HG02981 (cell line): ENCODE results near the gene FIGLA.
A peak's percentile ranks its signal among the peaks of the same experiment; 100 is the strongest.

Experiments used
- ATAC-seq: cut with Tn5 transposase; IDR thresholded peaks from one replicate; pipeline ENCODE4 v1.9.1; 2021; ENCODE audit warnings: mild to moderate bottlenecking, moderate library complexity; ENCODE audit not compliant: unreplicated experiment

FIGLA gene

DNA sequence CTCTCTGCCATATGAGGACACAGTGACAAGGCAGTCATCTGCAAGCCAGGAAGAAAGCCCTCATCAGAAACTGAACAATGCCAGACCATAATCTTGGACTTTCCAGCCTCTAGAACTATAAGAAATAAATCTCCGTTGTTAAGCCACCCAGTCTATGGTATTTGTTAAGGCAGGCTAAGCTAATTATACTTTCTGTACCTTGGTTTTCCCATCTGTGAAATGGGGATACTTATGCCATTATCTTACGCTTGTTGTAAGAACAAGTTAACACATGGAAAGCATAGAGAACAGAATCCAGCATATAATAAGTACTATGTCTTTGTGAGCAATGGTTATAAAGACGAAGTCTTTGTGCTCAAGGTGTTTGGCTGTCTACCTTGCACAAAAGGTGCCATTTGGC is 14.2 kb downstream of the FIGLA start:
- ATAC-seq: no peak

DNA sequence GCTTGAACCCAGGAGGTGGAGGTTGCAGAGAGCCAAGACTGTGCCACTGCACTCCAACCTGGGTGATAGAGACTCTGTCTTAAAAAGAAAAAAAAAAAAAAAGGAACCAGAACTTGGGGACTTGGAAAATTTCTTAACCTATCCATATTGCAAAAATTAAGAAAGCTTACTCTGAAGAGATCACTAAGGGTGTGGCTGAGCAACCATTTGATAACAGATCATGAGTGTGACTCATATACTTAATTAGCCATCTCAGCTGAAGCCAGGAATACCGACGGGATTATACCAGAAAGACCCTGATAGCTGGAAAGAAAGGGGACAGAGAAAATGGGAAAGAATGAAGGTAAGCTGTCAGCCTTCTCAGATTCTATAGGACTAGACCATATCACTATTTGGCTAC is 15.3 kb downstream of the FIGLA start:
- no peak for ATAC-seq

DNA sequence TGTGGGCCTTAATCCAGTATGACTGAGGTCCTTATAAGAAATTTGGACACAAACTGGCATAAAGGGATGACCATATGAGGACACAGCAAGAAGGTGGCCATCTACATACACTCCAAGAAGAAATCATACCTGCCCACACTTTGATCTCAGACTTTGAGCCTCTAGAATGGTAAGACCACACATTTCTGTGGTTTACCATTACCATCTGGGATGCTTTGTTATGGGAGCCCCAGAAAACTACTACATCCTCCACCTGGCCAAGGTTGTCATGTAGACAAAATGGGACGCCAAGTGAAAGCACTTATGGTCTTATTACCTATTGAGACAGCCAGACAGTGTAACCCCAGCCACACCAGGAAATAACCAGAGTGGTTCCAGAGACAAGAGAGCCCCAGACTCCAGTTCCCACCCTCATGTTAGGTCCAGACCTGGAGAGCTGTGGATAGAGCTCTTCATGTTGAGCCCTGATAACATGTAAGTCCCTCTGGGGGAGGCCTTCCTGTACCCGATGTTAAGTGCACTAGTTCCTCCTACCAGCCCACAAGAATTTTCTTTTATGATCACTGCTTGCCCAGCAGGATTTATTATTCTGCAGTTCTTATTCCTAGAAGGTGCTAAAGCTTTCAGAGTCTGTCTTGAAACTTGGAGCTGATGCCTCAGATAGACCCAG is 17.8 kb downstream of the FIGLA start:
- ATAC-seq: no peak

DNA sequence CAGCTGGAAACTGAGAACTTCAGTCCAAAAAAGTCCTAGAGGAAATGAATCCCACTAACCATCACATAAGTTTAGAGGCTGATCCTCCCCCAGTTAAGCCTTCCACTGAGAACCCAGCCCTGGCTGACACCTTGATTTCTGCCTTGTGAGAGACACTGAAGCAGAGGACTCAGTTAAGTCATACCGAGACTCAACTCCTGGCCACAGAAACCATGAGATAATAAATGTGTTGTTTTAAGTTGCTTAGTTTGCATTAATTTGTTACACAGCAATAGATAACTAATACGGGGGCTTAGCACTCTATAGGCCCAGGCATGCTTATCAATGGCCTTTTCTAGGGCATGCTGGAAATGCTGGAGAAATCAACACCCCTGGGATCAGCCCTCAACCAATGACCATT is 19.0 kb downstream of the FIGLA start:
- peak; percentile 73 for ATAC-seq

DNA sequence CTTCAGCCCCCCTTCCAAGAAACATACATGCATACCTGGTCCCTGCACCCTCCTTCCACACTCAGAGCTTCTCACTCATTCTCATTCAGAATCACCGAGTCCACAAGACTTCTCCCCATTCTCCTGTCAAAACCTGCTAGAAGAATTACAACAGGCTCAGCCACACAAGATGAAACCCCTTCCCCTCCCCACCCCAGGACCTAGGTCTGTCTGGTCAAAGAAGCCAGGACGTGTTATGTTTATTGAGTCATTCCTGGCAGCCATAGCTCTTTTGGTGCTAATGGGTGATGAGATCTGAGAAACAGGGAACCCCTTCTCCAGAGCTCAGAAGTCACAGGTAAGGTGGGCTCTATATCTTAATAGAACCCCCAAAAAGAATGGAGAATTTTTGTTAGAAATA is 21.0 kb downstream of the FIGLA start:
- ATAC-seq: no peak

DNA sequence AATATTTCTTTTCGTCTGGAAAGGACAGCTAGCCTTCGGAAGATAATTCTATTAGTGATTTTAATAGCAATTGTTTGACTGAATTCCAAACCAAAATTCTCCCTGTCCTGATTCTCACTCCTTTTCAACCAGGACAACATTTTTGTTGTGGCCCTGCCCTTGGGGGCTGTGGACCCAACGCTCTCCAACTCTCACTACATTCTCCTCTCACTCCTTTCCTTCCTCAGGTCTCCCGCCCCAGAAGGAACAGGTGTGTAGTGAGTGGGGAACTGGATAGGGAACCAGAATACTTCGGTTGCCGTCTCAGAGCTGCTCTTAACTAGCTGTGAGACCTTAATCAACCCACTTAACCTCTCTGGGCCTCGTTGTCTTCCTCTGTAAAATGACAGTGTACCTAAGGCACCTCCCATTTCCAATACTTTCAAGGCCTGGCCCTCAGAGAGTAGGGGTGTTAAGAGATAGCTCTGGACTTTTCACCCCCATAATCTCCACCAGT is 21.8 kb downstream of the FIGLA start:
- ATAC-seq: no peak

DNA sequence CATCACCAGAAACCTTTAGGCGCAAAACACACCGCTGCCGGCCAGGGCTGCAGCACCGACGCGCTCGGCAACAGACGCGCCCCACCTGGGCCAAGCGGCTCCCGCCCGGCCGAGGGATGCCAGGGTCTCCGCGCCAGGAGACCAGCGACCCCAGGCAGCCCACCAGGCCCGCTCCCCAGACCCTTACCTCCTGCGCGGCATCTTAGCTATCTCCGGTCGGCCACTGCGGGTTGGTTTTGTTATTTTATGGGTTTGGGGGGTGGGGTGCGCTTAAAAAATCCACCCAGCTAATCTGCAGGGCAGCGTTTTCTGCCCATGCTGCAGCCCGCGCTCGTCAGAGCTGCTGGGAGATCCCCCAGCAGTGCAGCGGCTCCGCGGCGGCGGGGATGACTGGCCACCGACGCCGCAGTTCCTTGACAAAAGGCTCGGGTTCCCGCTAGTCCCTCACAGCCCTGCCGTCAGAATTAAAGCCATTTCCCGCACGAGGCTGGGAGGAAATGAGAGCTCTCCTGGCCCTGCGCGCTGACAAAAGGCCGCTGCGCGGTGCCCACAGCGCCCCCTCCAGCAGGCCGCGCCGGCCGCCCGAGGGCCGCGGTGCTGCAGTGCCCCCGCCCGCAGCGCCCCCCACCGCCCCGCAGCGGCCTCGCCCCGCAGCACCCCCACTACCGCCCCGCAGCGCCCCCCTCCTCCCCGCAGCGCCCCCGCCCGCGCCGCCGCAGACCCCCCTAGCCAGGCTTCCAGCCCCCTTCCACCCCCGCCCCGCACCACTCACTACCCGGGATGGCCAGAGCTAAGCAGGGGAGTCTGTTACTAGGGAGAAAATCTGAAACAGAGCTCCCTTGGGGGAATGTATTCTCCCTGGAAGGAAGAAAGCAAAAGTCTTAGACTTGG is 22.5 kb downstream of the FIGLA start, which contains the start of gene ADD2:
ADD2 (minus strand) TSS at position 502 of the 891 bp plus-strand sequence. CDS start 61,792 bp downstream, outside the sequence.
- ATAC-seq: no peak

DNA sequence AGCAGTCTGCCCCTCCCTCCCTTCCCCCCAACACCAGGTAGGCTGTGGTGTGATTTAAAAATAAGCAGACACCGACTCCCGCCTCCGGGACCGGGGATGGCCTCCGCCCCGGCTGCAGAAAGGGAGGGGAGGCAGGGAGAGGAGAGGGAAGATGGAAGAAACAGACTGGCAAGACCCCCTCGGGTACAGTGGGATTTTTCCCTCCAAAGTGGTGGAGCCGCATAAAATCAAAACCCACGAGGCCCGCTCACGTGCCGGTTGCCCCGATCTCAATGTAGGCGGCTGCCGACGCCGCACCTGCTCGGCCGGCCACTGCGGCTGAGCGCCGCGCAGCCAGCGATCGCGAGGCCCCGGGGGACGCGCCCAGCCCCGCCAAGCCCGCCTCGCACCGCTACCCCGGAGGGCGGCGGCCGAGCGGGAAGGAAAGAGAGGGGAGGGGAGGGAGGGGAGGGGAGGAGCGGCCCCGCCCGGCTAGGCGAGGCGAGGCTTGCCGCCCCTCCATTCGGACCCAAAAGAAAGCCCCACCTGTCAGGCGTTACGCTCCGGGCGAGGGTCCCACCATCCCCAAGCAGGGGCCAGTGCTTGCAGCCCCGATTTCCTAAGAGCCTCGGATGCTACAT is 23.3 kb downstream of the FIGLA start:
- no peak for ATAC-seq

DNA sequence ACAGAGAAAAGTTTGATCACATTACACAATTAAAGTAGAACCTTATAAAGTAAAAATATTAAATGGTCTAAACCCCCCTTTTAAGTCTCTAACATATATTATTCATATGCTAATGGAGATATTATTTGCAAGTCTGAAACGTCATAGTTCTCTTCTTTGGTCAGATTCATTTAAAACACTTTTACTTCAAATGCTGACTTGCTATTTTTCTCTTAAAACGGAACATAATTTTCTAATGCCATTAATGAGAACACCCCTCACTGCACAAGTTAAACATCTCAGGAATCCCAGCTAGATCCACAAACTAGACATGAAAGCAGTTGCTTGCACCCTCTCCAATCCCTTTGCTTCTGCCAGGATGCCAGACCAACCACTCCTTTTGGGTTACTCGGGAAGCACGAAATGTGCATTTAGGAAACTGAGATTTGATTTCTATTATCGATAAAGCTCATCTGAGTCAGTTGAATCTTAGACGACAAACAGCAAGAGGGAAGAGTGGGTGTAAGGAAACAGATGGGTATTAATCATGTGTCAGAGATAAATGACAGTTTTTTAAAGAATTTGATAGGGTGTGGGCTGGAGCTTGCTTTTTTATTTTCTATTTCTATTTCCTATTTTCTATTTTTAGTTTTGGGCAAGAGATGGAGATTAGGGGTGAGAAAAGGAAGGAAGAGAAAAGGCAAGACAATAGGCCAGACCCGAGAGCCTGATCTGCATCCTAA is 23.9 kb downstream of the FIGLA start:
- no peak for ATAC-seq

DNA sequence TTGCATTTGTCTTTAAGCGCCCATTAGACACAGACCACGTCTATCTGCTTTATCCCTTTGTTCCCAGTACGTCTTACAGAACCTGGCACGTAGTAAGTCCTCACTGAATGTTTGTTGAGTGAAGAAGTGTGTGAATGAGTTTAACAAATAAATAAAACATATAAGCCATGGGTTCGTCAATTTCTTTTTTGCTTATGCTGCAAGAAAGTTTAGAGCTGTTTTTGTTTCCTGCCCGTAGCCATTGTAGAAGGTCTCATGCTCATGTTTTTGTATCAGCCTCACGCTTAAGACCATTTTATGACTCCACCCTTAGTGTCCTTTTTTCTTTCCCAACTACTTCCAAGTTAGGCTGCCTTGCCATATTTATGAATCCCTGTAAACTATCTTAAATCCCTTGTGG is 24.9 kb downstream of the FIGLA start:
- ATAC-seq: no peak

DNA sequence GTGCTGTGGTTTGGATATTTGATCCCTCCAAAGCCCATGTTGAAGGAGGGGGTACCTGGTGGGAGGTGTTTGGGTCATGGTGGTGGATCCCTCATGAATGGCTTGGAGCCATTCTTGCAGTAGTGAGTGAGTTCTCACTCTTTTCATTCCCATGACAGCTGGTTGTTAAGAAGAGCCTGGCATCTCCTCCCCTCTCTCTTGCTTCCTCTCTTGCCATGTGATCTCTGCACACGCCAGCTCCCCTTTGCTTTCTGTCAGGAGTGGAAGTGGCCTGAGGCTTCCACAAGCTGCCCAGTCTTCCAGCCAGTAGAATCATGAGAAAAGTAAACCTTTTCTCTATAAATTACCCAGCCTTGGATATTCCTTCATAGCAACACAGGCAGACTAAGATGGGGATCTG is 31.0 kb downstream of the FIGLA start:
- ATAC-seq: no peak

DNA sequence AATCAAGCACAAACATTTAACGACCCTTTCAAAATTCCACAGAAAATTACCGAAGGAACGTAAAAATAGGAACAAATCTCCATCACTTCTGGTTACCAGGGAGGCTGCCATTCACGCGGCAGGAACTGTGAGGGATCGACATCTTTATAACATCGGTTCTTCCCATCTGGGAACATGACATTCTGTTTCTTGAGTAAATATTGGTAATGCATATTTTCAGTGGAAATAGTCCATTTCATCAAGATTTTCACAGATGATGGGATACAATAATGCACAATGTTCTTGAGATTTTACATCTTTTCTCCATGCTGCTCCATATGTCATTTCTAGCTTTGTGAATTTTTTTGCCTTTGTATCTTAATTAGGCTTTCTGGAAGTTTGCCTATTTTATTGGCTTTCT is 32.5 kb downstream of the FIGLA start:
- no peak for ATAC-seq

DNA sequence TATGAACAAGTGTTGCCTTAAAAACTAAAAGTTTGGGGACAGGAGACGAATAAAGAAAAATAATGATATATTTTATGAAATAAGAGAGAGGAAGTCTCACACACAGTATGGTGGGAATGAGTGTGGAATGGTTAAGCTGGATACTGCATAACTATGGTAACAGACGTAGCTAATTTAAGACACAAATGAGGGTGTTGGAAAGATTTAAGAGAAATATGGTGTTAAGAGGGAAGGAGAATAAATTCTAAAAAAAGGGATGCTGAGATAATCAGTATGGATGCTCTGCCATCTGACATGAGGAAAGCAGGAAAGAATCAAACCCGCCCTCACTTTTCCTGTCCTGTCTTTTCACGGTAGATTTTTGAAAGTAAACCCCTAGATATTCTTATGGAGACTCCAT is 33.1 kb downstream of the FIGLA start:
- ATAC-seq: no peak

DNA sequence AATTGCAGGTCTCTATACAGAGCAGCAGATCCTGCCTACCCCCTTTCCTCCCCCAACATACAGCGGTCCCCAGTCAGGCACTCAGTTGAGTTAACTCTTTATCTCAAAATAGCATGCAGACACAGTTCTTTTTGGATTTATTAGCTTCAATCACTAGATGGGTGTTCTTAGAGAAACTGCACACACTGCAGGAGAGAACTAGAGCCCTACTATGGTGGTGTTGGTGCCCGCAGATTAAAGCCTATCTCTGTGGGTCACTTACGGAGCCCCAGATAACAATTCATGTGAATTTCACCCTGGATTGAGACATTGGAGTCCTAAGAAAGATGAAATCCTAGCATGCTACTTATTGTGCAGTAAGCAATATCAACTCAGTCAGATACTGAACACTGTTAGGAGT is 34.3 kb downstream of the FIGLA start:
- no peak for ATAC-seq

DNA sequence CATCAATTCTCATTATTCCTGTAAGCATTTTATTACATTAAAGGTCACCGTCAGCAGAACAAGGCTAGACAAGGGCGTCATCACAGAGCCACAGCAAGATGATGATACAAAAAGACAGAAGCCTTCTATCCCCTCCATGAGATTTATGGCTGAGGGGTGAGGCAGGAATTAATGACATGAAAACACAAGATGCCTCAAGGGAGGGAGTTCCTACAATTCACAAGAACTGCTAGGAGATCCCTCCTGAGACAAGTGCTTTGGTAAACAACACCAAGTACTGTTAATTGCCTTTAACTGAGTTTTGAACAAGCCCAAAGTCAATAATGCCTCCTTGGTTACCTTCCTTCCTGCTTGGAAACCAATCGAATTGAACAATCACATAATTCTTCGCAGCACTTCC is 36.5 kb downstream of the FIGLA start:
- ATAC-seq: no peak

DNA sequence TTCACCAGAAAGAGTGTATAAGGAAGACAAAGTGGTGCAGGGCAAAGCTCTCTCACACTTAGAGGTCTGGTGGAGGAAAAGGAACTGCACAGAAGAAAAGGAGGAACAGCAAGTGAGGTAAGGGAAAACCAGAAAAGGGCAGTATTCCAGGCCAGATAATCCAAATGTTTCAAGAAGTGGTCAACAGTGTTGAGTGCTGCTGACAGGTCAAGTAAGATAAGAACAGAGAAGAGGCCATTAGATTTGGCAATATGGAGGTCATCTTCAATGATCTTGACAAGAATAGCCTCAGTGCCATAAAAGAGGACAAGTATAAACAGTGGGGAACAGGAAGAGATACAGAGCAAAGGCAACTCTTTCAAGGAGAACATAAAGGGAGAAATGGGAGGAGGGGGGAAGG is 37.4 kb downstream of the FIGLA start:
- ATAC-seq: no peak

DNA sequence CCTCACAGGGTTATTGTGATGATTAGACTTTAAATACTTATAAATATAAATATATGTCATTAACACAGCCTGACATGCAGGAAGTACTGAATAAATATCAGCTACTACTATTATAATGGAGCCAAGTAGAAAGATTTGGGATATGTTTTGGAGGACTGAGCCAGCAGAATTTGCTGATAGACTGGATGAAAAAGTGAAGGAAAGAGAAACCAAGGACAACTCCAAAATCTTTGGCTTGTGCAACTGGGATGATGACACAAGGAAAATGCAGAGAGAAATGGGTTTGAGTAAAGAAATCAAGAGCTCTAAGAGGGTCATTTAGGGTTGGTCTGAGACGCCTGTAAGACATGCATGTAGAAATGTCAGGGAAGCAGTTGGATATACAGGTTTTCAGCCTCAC is 38.0 kb downstream of the FIGLA start:
- ATAC-seq: no peak

DNA sequence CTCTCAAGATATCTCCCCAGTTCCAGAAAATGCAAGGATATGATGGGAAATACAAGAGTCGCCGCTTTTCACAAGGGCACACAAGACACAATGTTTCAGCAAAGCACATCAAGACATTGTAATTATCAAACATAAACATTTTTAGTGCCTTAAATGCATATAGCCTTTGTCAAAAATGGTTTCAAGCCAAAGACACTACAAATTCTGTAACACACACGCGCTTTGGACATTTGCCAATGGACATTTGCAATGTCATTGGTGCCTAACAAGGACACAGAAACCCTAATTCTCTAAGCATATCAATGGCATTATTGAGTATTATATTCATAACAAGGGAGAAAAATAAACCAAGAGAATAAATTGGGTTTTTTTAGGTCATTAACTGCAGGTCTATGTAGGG is 38.6 kb downstream of the FIGLA start:
- ATAC-seq: no peak

DNA sequence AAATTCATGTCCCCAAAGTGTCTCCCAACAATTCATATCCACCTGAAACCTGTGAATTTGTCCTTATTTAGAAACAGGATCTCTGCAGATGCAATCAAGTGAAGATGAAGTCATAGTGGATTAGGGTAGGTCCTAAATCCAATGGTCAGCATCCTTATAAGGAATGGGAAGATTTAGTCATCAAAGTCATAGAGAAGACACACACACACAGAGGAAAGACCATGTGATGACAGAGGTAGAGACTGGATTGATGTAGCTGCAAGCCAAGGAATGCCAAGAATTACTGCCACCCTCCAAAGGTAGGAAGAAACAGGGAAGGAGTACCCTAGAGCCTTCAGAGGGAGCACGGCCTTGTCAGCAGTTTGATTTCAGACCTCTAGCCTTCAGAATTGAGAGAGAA is 40.1 kb downstream of the FIGLA start:
- no peak for ATAC-seq

DNA sequence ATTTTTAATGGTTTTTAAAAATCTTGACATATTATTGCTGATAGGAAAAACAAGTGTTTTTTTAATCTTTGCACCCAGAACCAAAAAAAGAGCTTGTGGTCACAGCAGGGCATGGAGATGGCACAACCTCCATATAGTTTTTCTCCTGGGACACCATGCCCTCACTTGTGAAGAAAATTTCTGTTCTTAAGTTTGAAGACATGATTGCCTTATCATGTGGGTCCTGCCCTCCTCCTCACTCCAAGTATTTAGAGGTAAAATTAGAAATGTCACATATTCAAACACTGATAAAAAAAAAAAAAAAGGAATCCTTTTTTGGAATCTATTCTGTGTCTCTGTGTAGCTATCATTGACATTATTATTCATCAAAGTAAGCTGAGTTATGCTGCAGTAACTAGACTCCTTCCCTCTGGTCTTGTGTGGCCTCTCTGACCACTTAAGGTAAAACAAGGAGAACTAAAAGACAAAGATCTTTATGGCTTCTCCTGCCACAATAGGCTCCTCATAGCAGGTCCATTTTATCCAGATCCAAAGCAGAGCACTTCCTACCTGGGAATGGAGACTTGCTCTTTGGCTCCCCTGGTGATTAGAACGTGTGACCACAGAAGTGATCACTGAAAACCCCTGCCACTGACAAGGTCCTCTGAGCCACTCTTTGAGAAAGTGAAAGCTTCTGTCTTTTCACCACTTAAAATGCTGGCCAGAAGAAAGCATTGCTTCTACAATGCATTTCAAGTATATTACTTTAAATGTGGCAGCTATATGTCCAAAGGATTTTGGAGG is 42.2 kb downstream of the FIGLA start:
- no peak for ATAC-seq
